ENCODE data around the gene APBA1.

DNA sequence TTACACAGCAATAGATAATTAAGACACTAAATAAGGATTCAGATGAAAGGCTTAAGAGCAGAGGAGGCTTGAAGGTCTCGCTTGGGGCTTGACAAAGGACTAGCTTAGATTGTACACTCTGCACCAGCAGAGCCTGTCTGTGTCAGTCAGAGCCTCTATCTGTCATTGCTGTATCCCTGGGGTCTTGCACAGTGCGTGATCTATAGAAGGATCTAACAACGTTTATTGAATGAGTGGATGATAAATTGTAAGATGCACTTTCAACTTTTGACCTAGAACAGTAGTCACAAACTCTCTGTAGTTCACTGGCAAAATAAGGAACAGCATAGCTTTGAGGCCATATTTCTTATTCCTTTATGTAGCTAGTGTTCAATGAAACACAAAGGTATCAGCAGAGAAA lies 173.7 kb downstream of the APBA1 start:
- TF ChIP-seq POLR2A (IDR thresholded peaks at IDR 0.05; ENCODE audit: low read depth, low read length) = no peak
- TF ChIP-seq POLR2AphosphoS5 (IDR thresholded peaks at IDR 0.05; ENCODE audit: low read depth, low read length) = no peak
- TF ChIP-seq PAX5 (IDR thresholded peaks at IDR 0.05; ENCODE audit: insufficient read depth, low read length, severe bottlenecking) = no peak
- TF ChIP-seq TAF1 (IDR thresholded peaks at IDR 0.05; ENCODE audit: low read depth, low read length) = no peak
- no peak for TF ChIP-seq SPI1 (IDR thresholded peaks at IDR 0.05; ENCODE audit: low read depth, low read length)
- no peak for TF ChIP-seq POU2F2 (IDR thresholded peaks at IDR 0.05; ENCODE audit: low read depth, low read length)
